ENCODE measurements around the gene JAKMIP1.
"Not testable (repeated sequence)": the region's sequence is repeated elsewhere in the genome, so short reads cannot be mapped to it uniquely, and the experiment has no call there.

Gene JAKMIP1

GRCh38 chr4:6228158-6229067, 28.1 kb upstream of the JAKMIP1 start:
- DNase-seq, result no peak

GRCh38 chr4:6227412-6228157, 27.2 kb upstream of the JAKMIP1 start:
- peak; percentile 12 for DNase-seq

- no peak for DNase-seq
These were observed 26.2 kb upstream of the JAKMIP1 start for GRCh38 chr4:6226506-6226905.

- no peak for DNase-seq
These were observed 25.1 kb upstream of the JAKMIP1 start for GRCh38 chr4:6225469-6225868.

- DNase-seq, result no peak
These were observed 24.4 kb upstream of the JAKMIP1 start for GRCh38 chr4:6224735-6225134.

- peak; percentile 46 for DNase-seq
These were observed 22.5 kb upstream of the JAKMIP1 start for GRCh38 chr4:6222761-6223292.

- DNase-seq, result peak; percentile 72
These were observed 21.8 kb upstream of the JAKMIP1 start for GRCh38 chr4:6221851-6222760.

GRCh38 chr4:6221301-6221850, 21.0 kb upstream of the JAKMIP1 start:
- DNase-seq, result peak; percentile 45

- no peak for DNase-seq
These were observed 17.5 kb upstream of the JAKMIP1 start for GRCh38 chr4:6217716-6218381.

GRCh38 chr4:6216588-6216987, 16.2 kb upstream of the JAKMIP1 start:
- DNase-seq, result no peak

GRCh38 chr4:6209921-6210320, 9.6 kb upstream of the JAKMIP1 start:
- no peak for DNase-seq

GRCh38 chr4:6209291-6209690, 8.9 kb upstream of the JAKMIP1 start:
- not testable (repeated sequence) for DNase-seq

GRCh38 chr4:6208416-6208815, 8.1 kb upstream of the JAKMIP1 start:
- DNase-seq, result no peak

GRCh38 chr4:6207602-6208001, 7.3 kb upstream of the JAKMIP1 start:
- DNase-seq, result no peak

GRCh38 chr4:6206771-6207290, 6.5 kb upstream of the JAKMIP1 start:
- DNase-seq, result no peak

- DNase-seq, result no peak
These were observed 5.6 kb upstream of the JAKMIP1 start for GRCh38 chr4:6205973-6206372.

- no peak for DNase-seq
These were observed 5.2 kb upstream of the JAKMIP1 start for GRCh38 chr4:6205567-6205931.

GRCh38 chr4:6204871-6205566, 4.7 kb upstream of the JAKMIP1 start:
- no peak for DNase-seq

- DNase-seq, result no peak
These were observed 3.7 kb upstream of the JAKMIP1 start for GRCh38 chr4:6204098-6204497.

GRCh38 chr4:6201580-6202091, 1.3 kb upstream of the JAKMIP1 start:
- no peak for DNase-seq

- peak; percentile 54 for DNase-seq
These were observed 593 bp upstream of the JAKMIP1 start for GRCh38 chr4:6200922-6201362.
